ENCODE data around the gene PDZD2.
"Not testable (repeated sequence)": the region's sequence is repeated elsewhere in the genome, so short reads cannot be mapped to it uniquely, and the experiment has no call there.

PDZD2 gene

DNA sequence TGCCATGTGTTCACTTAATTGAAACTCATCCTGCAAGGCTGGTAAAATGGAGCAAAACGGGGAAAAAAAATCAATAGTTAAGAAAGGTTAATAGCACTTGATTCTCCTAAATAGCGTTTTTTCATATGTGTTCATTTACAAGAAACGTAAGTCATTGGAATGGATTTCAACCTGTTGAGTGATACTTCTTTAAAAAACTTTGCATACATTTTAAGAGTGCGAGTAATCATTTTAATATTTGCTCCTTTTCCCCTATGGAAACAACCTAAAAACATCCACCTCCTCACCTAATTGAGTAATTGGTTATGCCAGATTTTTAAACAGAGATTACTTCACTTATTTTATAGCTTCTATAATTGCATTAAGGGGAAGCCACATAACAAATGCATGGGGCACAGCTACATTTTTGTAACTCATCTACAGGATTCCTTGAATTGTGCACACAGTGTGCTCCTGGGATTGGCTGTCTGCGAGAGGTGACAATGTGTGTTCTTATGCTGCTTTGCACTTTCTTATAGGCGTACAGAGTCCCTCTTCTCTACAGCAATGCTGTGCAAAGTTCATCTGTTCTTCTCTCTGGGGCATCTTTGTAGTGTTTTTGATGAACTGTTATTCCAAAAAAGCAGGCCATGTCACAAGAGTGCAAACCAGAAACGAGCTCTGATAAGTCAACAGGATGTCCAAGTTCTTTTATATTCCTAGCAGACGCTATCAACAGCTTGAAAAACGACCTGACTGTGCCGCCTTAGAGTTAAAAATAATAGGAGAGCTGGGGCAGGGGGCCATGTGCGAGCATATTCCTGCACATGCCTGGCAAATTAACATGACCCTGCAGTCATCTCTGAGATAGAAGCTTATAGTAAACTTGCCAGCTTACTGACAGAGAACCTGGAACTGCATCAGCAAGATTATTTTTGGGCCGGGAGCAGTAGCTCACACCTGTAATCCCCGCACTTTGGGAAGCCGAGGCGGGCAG is 417.2 kb downstream of the PDZD2 start:
- no peak for DNase-seq

DNA sequence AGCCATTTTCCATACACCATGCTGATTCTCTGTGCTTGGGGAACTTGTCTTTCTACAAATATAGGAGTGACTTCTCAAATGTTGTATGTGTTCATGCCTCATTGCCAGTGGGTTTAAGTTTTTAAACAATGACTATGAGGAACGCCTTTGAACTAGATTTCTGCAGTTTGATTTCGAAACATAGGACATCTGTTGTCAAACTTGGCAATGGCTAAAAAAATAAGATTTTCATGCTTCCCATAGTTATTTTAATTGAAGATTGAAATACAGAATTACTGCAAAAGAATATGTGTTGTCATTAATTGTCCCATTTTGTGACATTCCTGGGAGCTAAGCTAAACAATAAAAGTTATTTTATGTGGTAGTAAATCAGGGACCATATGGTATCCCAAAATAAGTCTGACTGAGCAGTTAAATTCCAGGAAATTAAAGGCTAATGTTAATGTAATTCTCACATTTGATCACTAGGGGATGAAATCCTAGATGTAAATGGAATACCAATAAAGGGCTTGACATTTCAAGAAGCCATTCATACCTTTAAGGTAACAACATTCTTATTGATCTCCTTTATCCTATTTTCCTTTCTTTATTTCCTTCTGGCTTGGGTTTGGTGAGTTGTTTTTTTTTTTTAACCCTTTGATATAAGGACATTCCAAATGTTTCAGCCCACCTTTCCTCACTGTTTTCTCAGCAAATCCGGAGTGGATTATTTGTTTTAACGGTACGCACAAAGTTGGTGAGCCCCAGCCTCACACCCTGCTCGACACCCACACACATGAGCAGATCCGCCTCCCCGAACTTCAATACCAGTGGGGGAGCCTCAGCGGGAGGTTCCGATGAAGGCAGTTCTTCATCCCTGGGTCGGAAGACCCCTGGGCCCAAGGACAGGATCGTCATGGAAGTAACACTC is 418.5 kb downstream of the PDZD2 start:
- DNase-seq = no peak

DNA sequence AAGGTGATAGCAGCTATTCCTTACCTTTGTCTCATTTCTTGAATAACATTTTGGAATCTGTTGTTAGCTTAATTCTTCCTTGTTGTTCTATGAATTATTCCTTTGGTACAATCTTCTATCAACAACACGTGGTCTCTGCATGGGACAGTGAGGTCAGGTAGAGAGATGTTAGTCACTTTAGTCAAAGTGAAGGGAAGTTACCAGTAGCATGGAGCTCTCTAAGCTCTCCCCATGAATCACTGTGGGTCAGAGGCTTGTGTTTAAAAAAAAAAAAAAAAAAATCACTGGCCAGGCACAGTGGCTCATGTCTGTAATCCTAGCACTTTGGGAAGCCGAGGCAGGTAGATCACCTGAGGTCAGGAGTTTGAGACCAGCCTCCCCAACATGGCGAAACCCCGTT is 419.2 kb downstream of the PDZD2 start:
- DNase-seq = no peak

DNA sequence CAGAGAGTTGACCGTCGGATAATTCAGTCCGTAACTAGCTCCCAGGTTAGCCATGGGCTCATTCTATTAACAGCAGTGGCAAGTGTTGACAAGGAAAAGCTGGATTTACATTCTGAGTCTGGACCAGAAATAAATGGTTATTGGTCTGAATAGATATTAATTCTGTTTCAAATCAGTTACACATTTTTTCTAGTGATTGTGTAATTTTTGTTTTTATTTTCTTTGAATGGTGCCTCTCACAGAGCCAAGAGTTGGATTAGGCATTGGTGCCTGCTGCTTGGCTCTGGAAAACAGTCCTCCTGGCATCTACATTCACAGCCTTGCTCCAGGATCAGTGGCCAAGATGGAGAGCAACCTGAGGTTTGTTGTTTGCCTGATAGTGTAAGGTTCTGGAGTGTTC is 420.1 kb downstream of the PDZD2 start:
- no peak for DNase-seq

DNA sequence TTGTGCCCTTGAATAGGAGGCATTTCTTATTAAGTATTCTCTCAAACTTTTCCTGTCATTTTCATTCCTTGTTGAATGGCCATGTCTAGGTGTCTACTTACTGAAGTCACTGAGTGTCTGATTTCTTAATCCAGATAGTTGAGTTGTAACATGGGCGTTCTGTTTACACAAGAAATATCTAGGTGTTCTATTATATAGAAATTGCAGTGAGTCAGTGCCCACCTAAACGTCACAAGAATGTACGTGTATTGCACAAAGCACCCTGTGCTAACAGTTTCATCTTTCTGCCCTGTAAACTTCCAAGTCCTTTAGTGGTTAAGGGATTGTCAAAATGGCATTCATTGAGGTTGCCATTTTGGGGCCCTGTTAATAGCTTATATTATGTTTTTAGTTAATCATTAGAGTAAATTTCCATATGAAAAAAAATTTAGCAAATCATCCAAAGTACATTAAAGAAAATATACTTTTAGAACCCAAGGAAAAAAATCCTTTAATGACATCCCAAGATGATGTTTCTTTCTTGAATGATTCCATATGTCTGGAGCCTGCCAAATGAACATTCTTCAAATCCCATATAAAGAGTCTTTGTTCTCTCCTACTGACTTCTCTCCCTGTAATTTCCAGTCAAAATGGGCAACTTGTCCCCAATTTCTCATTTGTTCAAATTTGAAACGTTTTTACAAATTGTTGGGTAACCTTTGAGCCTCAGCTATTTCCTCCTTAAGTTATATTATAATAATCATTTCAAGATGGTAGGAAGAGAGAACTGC is 421.0 kb downstream of the PDZD2 start:
- no peak for DNase-seq

DNA sequence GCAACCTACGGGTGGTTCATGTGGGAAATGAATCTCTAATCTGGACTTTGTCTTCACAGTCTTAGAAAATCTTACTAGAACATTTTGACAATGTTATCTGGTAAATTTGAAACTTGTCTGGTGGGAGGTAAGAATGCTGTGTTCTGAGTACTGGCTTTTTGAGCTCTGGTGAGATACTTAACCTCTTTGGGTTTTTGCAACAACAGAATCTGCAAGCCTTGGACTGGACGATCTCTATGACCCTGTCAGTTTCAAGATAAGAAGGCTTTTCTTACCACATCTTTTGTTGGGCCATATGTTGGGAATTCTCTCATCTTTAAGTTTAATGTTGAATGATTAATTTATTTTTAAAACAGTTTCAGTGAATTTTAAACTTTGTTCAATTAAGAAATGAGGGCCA is 422.3 kb downstream of the PDZD2 start:
- DNase-seq = no peak

DNA sequence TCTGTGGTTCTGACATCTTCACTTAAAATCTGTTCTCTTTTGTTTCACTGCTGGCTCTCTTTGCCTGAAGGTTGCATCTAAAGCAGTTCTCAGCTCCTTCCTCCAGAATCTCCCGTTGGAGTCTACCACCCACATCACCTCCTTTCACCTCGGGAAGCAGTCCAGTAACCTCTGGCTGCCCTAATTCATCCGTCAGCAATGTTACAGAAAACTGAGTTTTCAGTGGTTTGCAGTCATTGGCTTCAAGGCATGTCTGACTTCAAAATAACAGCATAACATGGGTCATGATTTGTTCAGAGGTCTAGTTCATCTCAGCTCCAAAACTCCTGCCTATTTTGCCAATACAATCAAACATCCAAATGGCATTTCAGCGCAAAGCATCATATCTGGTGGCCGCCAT is 427.5 kb downstream of the PDZD2 start:
- DNase-seq = no peak

DNA sequence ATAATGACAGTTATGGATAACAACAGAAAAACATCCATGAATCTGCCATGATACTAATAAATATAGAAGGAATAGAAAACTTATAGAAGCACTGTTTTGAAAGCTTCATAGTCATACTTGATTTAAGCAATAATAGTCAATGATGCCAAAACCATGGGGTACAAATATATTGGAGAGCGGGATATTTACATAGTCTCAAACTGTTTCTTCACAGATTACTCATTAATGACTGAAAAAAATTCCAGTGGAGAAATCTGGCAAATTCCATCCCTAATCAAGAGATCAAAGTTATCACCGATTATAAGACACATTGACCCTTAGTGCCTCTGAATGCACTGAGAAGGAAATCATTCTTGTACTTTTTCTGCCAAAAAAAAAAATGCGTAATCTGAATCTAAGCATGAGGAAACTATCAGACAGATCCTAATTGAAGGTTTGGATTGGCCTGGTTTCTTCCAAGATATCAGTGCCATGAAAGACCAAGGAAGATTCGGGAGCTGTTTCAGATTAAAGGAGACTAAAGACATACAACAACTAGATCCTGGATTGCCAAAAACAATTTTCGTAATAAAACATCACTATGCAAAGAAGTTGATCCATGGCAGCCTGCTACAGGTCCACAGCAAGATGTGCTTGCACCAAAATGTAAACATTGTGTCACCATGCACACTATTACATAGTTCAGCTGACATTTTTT is 429.0 kb downstream of the PDZD2 start:
- DNase-seq = no peak

DNA sequence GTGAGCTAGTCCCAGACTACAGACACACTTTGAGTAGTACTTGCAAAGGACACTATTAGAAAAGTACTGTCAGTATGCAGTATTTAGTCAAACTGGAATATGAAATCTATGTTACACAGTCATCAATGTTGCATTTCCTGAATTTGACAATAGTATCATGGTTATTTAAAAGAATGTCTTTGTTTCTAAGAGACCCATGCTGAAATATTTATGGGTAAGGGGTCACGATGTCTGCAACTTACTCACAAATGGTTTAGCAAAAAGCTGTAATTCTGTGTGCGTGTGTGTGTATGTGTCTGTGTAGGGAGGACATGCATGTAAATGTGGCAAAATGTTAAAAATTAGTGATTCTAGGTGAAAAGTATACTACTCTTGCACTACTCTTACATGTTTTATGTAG is 429.6 kb downstream of the PDZD2 start:
- DNase-seq = no peak

DNA sequence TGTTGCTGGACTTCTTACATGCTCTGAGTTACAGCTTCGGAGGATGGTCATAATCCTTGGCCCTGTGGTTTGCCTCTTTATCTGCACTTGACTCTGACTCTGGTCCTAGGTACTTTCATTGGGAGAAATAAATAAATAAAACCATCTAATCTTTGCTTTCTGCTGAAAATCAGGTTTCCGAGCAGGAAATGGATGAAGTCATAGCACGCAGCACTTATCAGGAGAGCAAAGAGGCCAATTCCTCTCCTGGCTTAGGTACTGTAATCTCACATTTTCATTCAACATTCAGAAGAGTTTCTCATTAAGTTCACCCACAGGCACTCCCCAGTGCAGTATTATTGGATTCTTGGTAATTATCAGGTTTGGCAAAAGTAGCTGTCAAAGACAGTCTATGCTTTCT is 430.5 kb downstream of the PDZD2 start:
- no peak for DNase-seq

DNA sequence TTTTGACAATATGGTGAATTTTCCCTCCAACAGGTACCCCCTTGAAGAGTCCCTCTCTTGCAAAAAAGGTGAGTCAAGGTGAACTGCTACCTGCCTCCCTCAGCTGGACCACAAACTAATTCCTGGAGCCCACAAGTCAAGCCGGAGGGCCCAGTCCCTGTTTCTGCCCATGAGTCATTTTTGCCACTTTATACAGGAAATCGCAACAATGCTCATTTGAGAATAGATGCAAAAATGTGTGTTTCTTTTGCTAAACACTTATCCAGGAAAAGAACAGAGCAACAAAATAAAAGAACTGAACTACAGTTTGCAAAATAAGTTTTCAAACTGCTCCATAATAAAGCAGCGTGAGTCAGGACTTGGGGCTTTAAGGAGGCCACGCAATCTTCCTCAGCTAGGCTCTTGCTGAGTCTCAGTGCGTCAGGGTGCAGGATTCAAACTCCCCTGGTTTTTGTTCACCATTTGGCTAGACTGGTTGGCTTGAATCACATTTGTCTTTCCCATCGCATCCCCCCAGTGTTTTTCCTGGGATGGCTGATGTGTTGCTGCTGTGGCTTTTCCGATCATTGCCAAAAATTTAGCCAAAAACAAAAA is 432.5 kb downstream of the PDZD2 start:
- DNase-seq = no peak

DNA sequence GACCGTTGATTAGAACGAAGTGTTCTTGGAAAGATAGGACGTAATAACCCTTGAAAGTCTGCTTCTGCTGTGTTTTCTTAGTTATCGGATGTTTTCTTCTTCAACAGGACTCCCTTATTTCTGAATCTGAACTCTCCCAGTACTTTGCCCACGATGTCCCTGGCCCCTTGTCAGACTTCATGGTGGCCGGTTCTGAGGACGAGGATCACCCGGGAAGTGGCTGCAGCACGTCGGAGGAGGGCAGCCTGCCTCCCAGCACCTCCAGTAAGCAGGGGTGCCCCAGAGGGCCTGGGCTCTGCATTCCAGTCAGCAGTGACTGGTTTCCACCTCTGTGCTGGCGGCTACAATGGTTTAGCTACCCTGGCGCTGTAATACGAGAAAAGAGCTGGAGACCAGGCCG is 433.1 kb downstream of the PDZD2 start:
- no peak for DNase-seq

DNA sequence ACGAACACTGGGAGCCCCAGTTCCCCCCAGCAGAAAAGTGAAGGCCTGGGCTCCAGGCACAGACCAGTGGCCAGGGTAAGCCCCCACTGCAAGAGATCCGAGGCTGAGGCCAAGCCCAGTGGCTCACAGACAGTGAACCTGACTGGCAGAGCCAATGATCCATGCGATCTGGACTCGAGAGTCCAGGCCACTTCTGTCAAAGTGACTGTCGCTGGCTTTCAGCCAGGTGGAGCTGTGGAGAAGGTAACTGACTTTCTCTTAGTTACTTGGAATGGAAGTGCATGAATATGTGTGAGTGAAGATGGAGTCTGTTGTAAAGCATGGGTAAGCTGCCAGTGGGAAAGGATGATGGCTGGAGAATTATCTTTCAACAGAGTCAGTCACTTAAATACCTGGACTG is 435.5 kb downstream of the PDZD2 start:
- DNase-seq = no peak

DNA sequence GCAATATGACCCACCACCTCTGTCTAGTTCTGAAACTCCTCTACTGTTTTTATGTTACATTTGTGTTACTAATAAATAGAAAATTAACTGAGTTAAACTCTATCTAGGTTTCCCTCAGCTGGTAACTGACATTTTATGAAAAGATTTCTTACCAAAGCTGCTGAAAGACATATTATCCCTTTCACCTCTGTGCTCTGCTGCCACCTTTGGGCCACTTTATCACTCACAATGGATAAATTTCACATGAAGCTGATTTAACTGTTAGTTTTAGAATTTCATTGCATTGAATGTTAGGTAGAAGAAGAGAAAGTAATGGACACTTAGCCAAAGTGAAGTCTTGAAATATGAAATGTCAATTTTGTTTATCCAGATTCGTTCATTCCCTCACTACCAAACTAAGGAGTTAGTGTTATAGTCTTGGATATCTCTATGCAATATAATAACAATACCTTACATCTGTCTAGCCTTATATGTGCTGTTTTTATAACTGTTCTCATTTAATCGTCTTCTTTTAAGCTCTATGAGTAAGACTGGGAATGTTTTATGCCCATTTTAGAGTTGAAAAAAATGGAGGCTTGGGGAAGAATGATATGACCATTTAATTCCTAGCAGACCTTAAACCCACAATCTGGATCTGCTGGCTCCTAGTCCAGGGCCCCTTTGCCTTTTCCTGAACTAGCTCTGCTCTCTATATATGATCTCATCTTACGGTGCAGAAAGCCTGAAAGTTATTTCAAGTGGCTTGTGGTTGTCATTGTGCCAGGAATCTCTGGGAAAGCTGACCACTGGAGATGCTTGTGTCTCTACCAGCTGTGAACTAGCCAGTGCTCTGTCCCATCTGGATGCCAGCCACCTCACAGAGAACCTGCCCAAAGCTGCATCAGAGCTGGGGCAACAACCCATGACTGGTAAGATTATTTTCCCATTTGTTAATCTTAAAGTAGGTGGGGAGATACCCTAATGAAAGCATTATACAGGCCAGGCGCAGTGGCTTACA is 438.1 kb downstream of the PDZD2 start:
- peak in 1 of 2 donors; percentile 37 for DNase-seq

DNA sequence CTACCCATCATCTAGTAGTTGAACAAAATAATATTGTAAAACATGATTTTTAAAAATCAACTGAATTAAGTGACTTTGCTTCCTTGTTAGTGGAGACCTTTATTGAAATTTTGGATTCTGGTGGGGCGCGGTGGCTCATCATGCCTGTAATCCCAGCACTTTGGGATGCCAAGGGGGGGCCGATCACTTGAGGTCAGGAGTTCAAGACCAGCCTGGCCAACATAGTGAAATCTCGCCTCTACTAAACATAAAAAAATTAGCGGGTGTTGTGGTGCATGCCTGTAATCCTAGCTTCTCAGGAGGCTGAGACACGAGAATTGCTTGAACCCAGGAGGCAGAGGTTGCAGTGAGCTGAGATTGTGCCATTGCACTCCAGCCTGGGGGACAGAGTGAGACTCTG is 439.9 kb downstream of the PDZD2 start:
- DNase-seq = not testable (repeated sequence)

DNA sequence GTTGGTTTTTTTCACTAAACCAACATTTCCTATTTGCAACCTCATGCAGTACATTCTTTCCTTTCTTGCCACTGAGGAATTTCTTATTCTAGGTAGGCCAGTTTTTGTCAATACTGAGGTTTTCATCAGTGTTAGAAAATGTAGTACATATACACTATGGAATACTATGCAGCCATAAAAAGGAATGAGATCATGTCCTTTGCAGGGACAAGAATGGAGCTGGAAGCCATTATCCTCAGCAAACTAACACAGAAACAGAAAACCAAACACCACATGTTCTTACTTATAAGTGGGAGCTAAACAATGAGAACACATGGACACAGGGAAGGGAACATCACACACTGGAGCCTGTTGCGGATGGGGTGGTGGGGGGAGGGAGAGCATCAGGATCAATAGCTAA is 441.6 kb downstream of the PDZD2 start:
- DNase-seq = not testable (repeated sequence)

DNA sequence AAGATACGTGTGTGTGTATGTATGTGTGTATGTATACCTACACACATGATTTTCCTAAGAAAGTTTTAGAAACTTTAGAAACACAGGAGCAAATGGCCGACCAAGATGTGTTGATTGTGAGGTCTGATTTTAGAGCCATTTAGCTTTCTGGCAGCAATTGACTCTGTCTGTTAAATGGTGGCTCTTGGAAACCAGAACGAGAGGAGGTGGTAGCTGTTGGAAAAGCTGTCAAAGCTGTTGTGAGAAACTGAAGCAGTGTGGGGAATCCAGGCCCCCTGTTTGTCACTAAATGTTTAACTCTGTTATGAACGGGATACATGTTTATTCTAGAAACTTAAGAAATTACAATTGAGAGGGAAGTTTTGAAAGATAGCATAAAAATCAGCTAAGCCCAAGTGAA is 443.8 kb downstream of the PDZD2 start:
- DNase-seq = no peak

DNA sequence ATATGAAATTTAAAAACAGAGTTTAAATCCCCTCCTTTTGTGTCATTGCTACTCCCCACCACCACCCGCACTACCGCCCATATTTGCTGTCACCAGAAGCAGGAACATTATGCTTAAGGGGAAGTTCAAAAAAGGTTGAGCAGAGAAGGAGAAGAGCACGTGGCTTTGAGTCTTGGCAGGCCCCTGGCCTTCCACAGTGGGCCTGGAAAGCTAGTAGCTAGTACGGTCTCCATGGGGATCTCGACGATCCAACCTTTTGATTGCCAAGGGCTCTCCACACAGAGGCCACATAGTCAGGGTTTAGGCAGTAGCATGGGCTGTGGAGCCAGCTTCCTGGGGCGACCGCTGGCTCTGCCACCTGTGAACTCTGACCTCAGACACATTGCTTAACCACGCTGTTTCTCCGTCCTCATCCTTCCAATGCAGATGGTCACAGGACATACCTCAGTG is 445.1 kb downstream of the PDZD2 start:
- DNase-seq = no peak

DNA sequence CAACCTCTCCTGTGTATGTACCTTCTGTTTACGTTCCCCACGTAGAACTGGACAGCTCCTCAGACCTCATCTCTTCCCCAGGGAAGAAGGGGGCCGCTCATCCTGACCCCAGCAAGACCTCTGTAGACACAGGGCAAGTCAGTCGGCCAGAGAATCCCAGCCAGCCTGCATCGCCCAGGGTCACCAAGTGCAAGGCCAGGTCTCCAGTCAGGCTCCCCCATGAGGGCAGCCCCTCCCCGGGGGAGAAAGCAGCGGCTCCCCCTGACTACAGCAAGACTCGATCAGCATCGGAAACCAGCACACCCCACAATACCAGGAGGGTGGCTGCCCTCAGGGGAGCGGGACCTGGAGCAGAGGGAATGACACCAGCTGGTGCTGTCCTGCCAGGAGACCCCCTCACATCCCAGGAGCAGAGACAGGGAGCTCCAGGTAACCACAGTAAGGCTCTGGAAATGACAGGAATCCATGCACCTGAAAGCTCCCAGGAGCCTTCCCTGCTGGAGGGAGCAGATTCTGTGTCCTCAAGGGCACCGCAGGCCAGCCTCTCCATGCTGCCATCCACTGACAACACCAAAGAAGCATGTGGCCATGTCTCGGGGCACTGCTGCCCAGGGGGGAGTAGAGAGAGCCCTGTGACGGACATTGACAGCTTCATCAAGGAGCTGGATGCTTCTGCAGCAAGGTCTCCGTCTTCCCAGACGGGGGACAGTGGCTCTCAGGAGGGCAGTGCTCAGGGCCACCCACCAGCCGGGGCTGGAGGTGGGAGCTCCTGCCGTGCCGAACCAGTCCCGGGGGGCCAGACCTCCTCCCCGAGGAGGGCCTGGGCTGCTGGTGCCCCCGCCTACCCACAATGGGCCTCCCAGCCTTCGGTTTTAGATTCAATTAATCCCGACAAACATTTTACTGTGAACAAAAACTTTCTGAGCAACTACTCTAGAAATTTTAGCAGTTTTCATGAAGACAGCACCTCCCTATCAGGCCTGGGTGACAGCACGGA is 448.5 kb downstream of the PDZD2 start:
- DNase-seq = no peak
